ENCODE data around the gene MGMT. TPM values are rescaled to one million over a fixed set of nuclear protein-coding genes. Genes with fewer than 3 reads are reported as not detected.

MGMT gene
- total RNA-seq, 6 experiments from 2014 or later: 36.5 to 53.4 (median 42.3) TPM

- H3K27me3 ChIP-seq: no peaks in the 10 kb centered on the region
- no peak for ATAC-seq
- intact Hi-C loops (cut with DNase I): no loop called here
- TF ChIP-seq POLR2A (IDR thresholded peaks at IDR 0.05) (no peak), CTCF (IDR thresholded peaks at IDR 0.05) (no peak)
- DNase-seq: peak in 1 of 3 donors; percentile 39
- 61% methylated on average over 3 of the region's 19 CpGs for WGBS (ENCODE audit: insufficient coverage, low coverage, low lambda C conversion rate, missing lambda C conversion rate)
- no peak overlapping the region for H3K4me3 ChIP-seq
- peaks cover 0 to 5% (median 0%) of the 10 kb centered on the region in 4 donors for H3K4me1 ChIP-seq
- no peaks in the 10 kb centered on the region for H3K9me3 ChIP-seq
- no peaks in the 10 kb centered on the region for H3K36me3 ChIP-seq
- H3K27ac ChIP-seq: no peak overlapping the region
Observed at GRCh38 chr10:129741280-129741977, 274.4 kb downstream of the MGMT start.

- no peak overlapping the region for H3K27ac ChIP-seq
- no peaks in the 10 kb centered on the region for H3K36me3 ChIP-seq
- peaks cover 0 to 5% (median 0%) of the 10 kb centered on the region in 4 donors for H3K4me1 ChIP-seq
- intact Hi-C loops (cut with DNase I): no loop called here
- no peaks in the 10 kb centered on the region for H3K9me3 ChIP-seq
- no peak overlapping the region for H3K4me3 ChIP-seq
- DNase-seq: peak in 2 of 3 donors; percentile 22 to 25
- no peak for ATAC-seq
- TF ChIP-seq CTCF (IDR thresholded peaks at IDR 0.05): no peak
- no peak for TF ChIP-seq POLR2A (IDR thresholded peaks at IDR 0.05)
- no CpG with 5 or more reads among the region's 19 CpGs for whole genome bisulfite sequencing (ENCODE audit: insufficient coverage, low coverage, low lambda C conversion rate, missing lambda C conversion rate)
- no peaks in the 10 kb centered on the region for H3K27me3 ChIP-seq
Observed at GRCh38 chr10:129741978-129742741, 275.1 kb downstream of the MGMT start.

- WGBS (ENCODE audit: insufficient coverage, low coverage, low lambda C conversion rate, missing lambda C conversion rate): 98% methylated on average over 10 of the region's 30 CpGs
- DNase-seq: peak in 2 of 3 donors; percentile 32 to 37
Observed at GRCh38 chr10:129742742-129743550, 275.9 kb downstream of the MGMT start.

More at GRCh38 chr10:129742742-129743550, 275.9 kb downstream of the MGMT start:
- H3K4me1 ChIP-seq: peaks cover 0 to 5% (median 0%) of the 10 kb centered on the region in 4 donors
- H3K4me3 ChIP-seq: no peak overlapping the region
- no peak for ATAC-seq
- no peaks in the 10 kb centered on the region for H3K27me3 ChIP-seq
- intact Hi-C loops (cut with DNase I): no loop called here
- TF ChIP-seq CTCF (IDR thresholded peaks at IDR 0.05): no peak
- no peak for TF ChIP-seq POLR2A (IDR thresholded peaks at IDR 0.05)
- H3K36me3 ChIP-seq: no peaks in the 10 kb centered on the region
- no peak overlapping the region for H3K27ac ChIP-seq
- no peaks in the 10 kb centered on the region for H3K9me3 ChIP-seq
